Right cardiac atrium (tissue), 5 donors: Measurements from ENCODE around the gene CDS2. TPM values are rescaled to one million over a fixed set of nuclear protein-coding genes. Genes with fewer than 3 reads are reported as not detected.

Experiments
- ATAC-seq, 2 donors: fragments of 200-7000 bp; cut with Tn5 transposase; one replicate each; pipeline versions ENCODE4 v1.8.0 to v1.9.1; 2020; ENCODE audit warnings: moderate library complexity in 2 of 2, mild to moderate bottlenecking in 1 of 2
- DNase-seq, 3 donors: peaks; one replicate each; pipeline ENCODE4 v3.0.0-alpha.2; 2020
- H3K27ac ChIP-seq: one replicate; pipeline ENCODE4 v1.5.1; 2013; ENCODE audit warnings: mild to moderate bottlenecking, low read length, control low read depth, moderate library complexity
- H3K27me3 ChIP-seq: one replicate; pipeline ENCODE4 v1.6.1; 2013; ENCODE audit not compliant: control insufficient read depth, insufficient read depth
- H3K4me1 ChIP-seq: one replicate; pipeline ENCODE4 v1.6.1; 2013; ENCODE audit warnings: low read length; ENCODE audit not compliant: control insufficient read depth, insufficient read depth
- H3K4me3 ChIP-seq: one replicate; pipeline ENCODE4 v1.5.1; 2013; ENCODE audit warnings: low read length, control low read depth
- H3K9me3 ChIP-seq: one replicate; pipeline ENCODE4 v1.6.1; 2013; ENCODE audit warnings: low read length; ENCODE audit not compliant: control insufficient read depth
- whole genome bisulfite sequencing: extraction: QIAGEN DNeasy Blood & Tissue Kit; methylation state at CpG from one replicate; pipeline ENCODE4 v1.1.7; 2013; 5-methylcytosine and 5-hydroxymethylcytosine counted together
- intact Hi-C, 4 donors: fragments of 100-400 bp; cut with DNase I; formaldehyde crosslinking; loops; one replicate each; pipeline versions ENCODE4 v1.11.0 to v1.14.0; 2022 to 2023
- polyA plus RNA-seq: library from polyadenylated mRNA; stranded (reverse); fragments of 200-250 nt; gene quantifications from one replicate; pipeline ENCODE4 v1.2.3, GENCODE V29; 2013
- total RNA-seq, 4 donors: library from RNA; stranded (reverse); fragmentation: NEBNext Ultra II Directional; extraction: Animal tissue kit (Norgen Biotek cat#: 25700); gene quantifications; one replicate each; pipeline ENCODE4 v1.2.1, GENCODE V29; 2021
- donor health status: healthy with polysubstance abuse.
- donor health status: DM: no; HTN: yes; CAD: no.
- donor health status: DM: no; HTN: no; CAD: no.
- donor health status: DM: no; HTN: yes; CAD: no; lungs with severe emphysema.
- donor health status: DM: yes; HTN: yes; CAD: no.

Gene CDS2
- total and polyA plus RNA-seq, 5 donors: 29.1 to 98.6 (median 87.9) TPM

- intact Hi-C loops: loop anchor here in 1 of 4 donors (5.0 kb wide), 1 partner anchor 44 kb away; the partner anchor contains the start of gene CDS2
- peak; percentile 75 to 82 for ATAC-seq
- Histone ChIP-seq H3K27me3 (no peaks in the 10 kb centered on the region), H3K4me1 (peaks cover 53% of the 10 kb centered on the region), H3K27ac (peak overlapping the region; percentile 70), H3K9me3 (no peaks in the 10 kb centered on the region), H3K4me3 (no peak overlapping the region)
- 26% methylated on average over 14 of the region's 14 CpGs for WGBS
- DNase-seq: peak; percentile 24 to 75 (median 75)
Observed at GRCh38 chr20:5171064-5171789, 44.4 kb downstream of the CDS2 start.

GRCh38 chr20:5171790-5172164 is 45.0 kb downstream of the CDS2 start:
- Histone ChIP-seq H3K4me1 (peaks cover 47% of the 10 kb centered on the region), H3K27ac (peak overlapping the region; percentile 70), H3K4me3 (no peak overlapping the region), H3K9me3 (no peaks in the 10 kb centered on the region), H3K27me3 (no peaks in the 10 kb centered on the region)
- no peak for DNase-seq
- ATAC-seq: peak in 1 of 2 donors; percentile 5
- 35% methylated on average over 4 of the region's 4 CpGs for WGBS
- intact Hi-C loops: loop anchor here in 1 of 4 donors (5.0 kb wide), 1 partner anchor 44 kb away; the partner anchor contains the start of gene CDS2

- peaks cover 45% of the 10 kb centered on the region for H3K4me1 ChIP-seq
- no peak for ATAC-seq
- 64% methylated on average over 8 of the region's 8 CpGs for WGBS
- no peaks in the 10 kb centered on the region for H3K27me3 ChIP-seq
- no peak for DNase-seq
- intact Hi-C loops: loop anchor here in 1 of 4 donors (5.0 kb wide), 1 partner anchor 45 kb away; the partner anchor contains the start of gene CDS2
- no peak overlapping the region for H3K4me3 ChIP-seq
- peak overlapping the region; percentile 70 for H3K27ac ChIP-seq
- no peaks in the 10 kb centered on the region for H3K9me3 ChIP-seq
Observed at GRCh38 chr20:5172167-5172601, 45.4 kb downstream of the CDS2 start.

- Histone ChIP-seq H3K27me3 (no peaks in the 10 kb centered on the region), H3K4me1 (peaks cover 47% of the 10 kb centered on the region), H3K9me3 (no peaks in the 10 kb centered on the region), H3K27ac (peak overlapping the region; percentile 66), H3K4me3 (no peak overlapping the region)
- no peak for ATAC-seq
- 82% methylated on average over 8 of the region's 8 CpGs for WGBS
- intact Hi-C loops: loop anchor here in 1 of 4 donors (5.0 kb wide), 1 partner anchor 46 kb away; the partner anchor contains the start of gene CDS2
- DNase-seq: no peak
Observed at GRCh38 chr20:5172903-5173463, 46.2 kb downstream of the CDS2 start.

- H3K27me3 ChIP-seq: no peaks in the 10 kb centered on the region
- DNase-seq (no peak), ATAC-seq (no peak)
- 69% methylated on average over 4 of the region's 4 CpGs for WGBS
- intact Hi-C loops: loop anchor here in 1 of 4 donors (5.0 kb wide), 1 partner anchor 46 kb away; the partner anchor contains the start of gene CDS2
- H3K4me1 ChIP-seq: peaks cover 45% of the 10 kb centered on the region
- H3K9me3 ChIP-seq: no peaks in the 10 kb centered on the region
- H3K4me3 ChIP-seq: no peak overlapping the region
- peak overlapping the region; percentile 42 for H3K27ac ChIP-seq
Observed at GRCh38 chr20:5173751-5174150, 46.9 kb downstream of the CDS2 start.

- Histone ChIP-seq H3K27ac (no peak overlapping the region), H3K27me3 (no peaks in the 10 kb centered on the region), H3K4me3 (no peak overlapping the region), H3K4me1 (peaks cover 18% of the 10 kb centered on the region), H3K9me3 (no peaks in the 10 kb centered on the region)
- 68% methylated on average over 6 of the region's 6 CpGs for WGBS
- intact Hi-C loops: no loop called here
- DNase-seq (no peak), ATAC-seq (no peak)
Observed at GRCh38 chr20:5177071-5177470, 50.3 kb downstream of the CDS2 start.

GRCh38 chr20:5178046-5178445 is 51.2 kb downstream of the CDS2 start:
- intact Hi-C loops: no loop called here
- no peak for ATAC-seq
- H3K27ac ChIP-seq: no peak overlapping the region

GRCh38 chr20:5180421-5180820 is 53.6 kb downstream of the CDS2 start:
- peak overlapping the region; percentile 56 for H3K27ac ChIP-seq

More at GRCh38 chr20:5178046-5178445, 51.2 kb downstream of the CDS2 start:
- no peaks in the 10 kb centered on the region for H3K9me3 ChIP-seq
- 81% methylated on average over 3 of the region's 3 CpGs for WGBS
- peaks cover 13% of the 10 kb centered on the region for H3K4me1 ChIP-seq
- H3K27me3 ChIP-seq: no peaks in the 10 kb centered on the region
- no peak overlapping the region for H3K4me3 ChIP-seq
- no peak for DNase-seq

GRCh38 chr20:5180933-5181332 is 54.1 kb downstream of the CDS2 start:
- Histone ChIP-seq H3K27ac (peak overlapping the region; percentile 56), H3K4me1 (peaks cover 6% of the 10 kb centered on the region)
- intact Hi-C loops: no loop called here

More at GRCh38 chr20:5180421-5180820, 53.6 kb downstream of the CDS2 start:
- H3K4me1 ChIP-seq: peaks cover 6% of the 10 kb centered on the region
- no peaks in the 10 kb centered on the region for H3K9me3 ChIP-seq
- ATAC-seq: no peak
- no peaks in the 10 kb centered on the region for H3K27me3 ChIP-seq
- WGBS: 26% methylated on average over 1 of the region's 1 CpG
- intact Hi-C loops: no loop called here
- no peak overlapping the region for H3K4me3 ChIP-seq
- DNase-seq: no peak

GRCh38 chr20:5181492-5181891 is 54.7 kb downstream of the CDS2 start:
- Histone ChIP-seq H3K27me3 (no peaks in the 10 kb centered on the region), H3K4me3 (no peak overlapping the region), H3K27ac (no peak overlapping the region), H3K9me3 (no peaks in the 10 kb centered on the region), H3K4me1 (peaks cover 6% of the 10 kb centered on the region)
- intact Hi-C loops: no loop called here
- WGBS: 93% methylated on average over 2 of the region's 2 CpGs
- no peak for DNase-seq
- ATAC-seq: no peak

More at GRCh38 chr20:5180933-5181332, 54.1 kb downstream of the CDS2 start:
- H3K4me3 ChIP-seq: no peak overlapping the region
- WGBS: 48% methylated on average over 3 of the region's 3 CpGs
- peak; percentile 11 to 18 for ATAC-seq
- no peak for DNase-seq
- H3K27me3 ChIP-seq: no peaks in the 10 kb centered on the region
- no peaks in the 10 kb centered on the region for H3K9me3 ChIP-seq

GRCh38 chr20:5181958-5182357 is 55.1 kb downstream of the CDS2 start:
- no peaks in the 10 kb centered on the region for H3K27me3 ChIP-seq
- intact Hi-C loops: no loop called here
- peaks cover 6% of the 10 kb centered on the region for H3K4me1 ChIP-seq
- H3K27ac ChIP-seq: no peak overlapping the region
- no peaks in the 10 kb centered on the region for H3K9me3 ChIP-seq
- ATAC-seq (peak in 1 of 2 donors; percentile 32), DNase-seq (no peak)
- no peak overlapping the region for H3K4me3 ChIP-seq
